ENCODE results near the gene SPON1.

The SPON1 gene

DNA sequence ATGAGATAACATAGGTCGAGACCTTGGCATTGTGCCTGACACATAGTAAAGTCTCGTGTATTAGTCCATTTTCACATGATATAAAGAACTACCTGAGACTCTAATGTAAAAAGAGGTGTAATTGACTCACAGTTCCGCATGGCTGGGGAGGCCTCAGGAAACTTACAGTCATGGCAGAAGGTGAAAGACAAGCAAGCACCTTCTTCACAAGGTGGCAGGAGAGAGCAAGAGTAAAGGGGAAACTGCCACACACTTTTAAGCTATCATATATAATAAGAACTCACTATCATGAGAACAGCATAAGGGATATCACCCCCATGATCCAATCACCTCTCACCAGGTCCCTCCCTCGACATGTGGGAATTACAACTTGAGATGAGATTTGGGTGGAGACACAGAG, 165.2 kb downstream of the SPON1 start:
- H3K4me3 ChIP-seq (ENCODE audit: low read depth, low read length) = no peak overlapping the region
- H3K9ac ChIP-seq (ENCODE audit: low read depth, low read length) = no peak overlapping the region
- H3K36me3 ChIP-seq (ENCODE audit: control insufficient read depth, insufficient read depth, low read length) = no peaks in the 10 kb centered on the region
- H3K27me3 ChIP-seq (ENCODE audit: control insufficient read depth, insufficient read depth, low read length) = no peaks in the 10 kb centered on the region
- peaks cover 4% of the 10 kb centered on the region; the same call in 1 of the 2 replicates for H3K9me3 ChIP-seq (ENCODE audit: control insufficient read depth, insufficient read depth, low read length)
- H3K27ac ChIP-seq (ENCODE audit: low read depth, low read length) = no peak overlapping the region
- no peaks in the 10 kb centered on the region for H3K4me1 ChIP-seq (ENCODE audit: control insufficient read depth, insufficient read depth, low read length)

DNA sequence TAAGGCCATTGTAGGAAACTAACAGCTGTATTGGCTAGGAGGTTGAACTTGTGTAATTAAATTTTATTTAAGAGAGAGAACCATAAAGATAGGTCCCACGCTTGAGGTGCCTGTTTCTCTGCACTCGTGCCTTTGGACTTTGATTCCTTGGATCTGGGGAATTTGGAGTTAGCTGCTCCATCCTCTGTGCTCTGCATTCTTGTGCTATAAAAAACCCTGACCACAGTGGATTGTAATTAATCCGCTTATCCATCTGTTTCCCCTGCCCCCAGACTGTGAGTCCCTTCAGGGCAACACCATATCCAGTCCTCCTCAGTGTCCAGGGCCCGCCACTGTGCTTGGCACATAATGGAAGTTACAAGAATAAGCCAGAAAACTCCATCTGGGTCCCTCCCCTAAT, 169.8 kb downstream of the SPON1 start:
- Histone ChIP-seq H3K9ac (ENCODE audit: low read depth, low read length) (no peak overlapping the region), H3K27ac (ENCODE audit: low read depth, low read length) (no peak overlapping the region), H3K27me3 (ENCODE audit: control insufficient read depth, insufficient read depth, low read length) (no peaks in the 10 kb centered on the region), H3K9me3 (ENCODE audit: control insufficient read depth, insufficient read depth, low read length) (peaks cover 4% of the 10 kb centered on the region; the same call in 1 of the 2 replicates), H3K4me3 (ENCODE audit: low read depth, low read length) (no peak overlapping the region), H3K36me3 (ENCODE audit: control insufficient read depth, insufficient read depth, low read length) (no peaks in the 10 kb centered on the region), H3K4me1 (ENCODE audit: control insufficient read depth, insufficient read depth, low read length) (no peaks in the 10 kb centered on the region)

- H3K27me3 ChIP-seq (ENCODE audit: control insufficient read depth, insufficient read depth, low read length) = no peaks in the 10 kb centered on the region
- H3K9me3 ChIP-seq (ENCODE audit: control insufficient read depth, insufficient read depth, low read length) = peaks cover 2% of the 10 kb centered on the region; the same call in 1 of the 2 replicates
- no peak overlapping the region for H3K9ac ChIP-seq (ENCODE audit: low read depth, low read length)
- no peaks in the 10 kb centered on the region for H3K36me3 ChIP-seq (ENCODE audit: control insufficient read depth, insufficient read depth, low read length)
- H3K27ac ChIP-seq (ENCODE audit: low read depth, low read length) = no peak overlapping the region
- H3K4me1 ChIP-seq (ENCODE audit: control insufficient read depth, insufficient read depth, low read length) = no peaks in the 10 kb centered on the region
- no peak overlapping the region for H3K4me3 ChIP-seq (ENCODE audit: low read depth, low read length)
Measured at GRCh38 chr11:14133381-14133780, 170.9 kb downstream of the SPON1 start.

GRCh38 chr11:14136561-14136960, 174.0 kb downstream of the SPON1 start:
- Histone ChIP-seq H3K4me3 (ENCODE audit: low read depth, low read length) (no peak overlapping the region), H3K9ac (ENCODE audit: low read depth, low read length) (no peak overlapping the region), H3K27me3 (ENCODE audit: control insufficient read depth, insufficient read depth, low read length) (no peaks in the 10 kb centered on the region), H3K4me1 (ENCODE audit: control insufficient read depth, insufficient read depth, low read length) (no peaks in the 10 kb centered on the region), H3K27ac (ENCODE audit: low read depth, low read length) (no peak overlapping the region), H3K9me3 (ENCODE audit: control insufficient read depth, insufficient read depth, low read length) (no peaks in the 10 kb centered on the region), H3K36me3 (ENCODE audit: control insufficient read depth, insufficient read depth, low read length) (no peaks in the 10 kb centered on the region)

DNA sequence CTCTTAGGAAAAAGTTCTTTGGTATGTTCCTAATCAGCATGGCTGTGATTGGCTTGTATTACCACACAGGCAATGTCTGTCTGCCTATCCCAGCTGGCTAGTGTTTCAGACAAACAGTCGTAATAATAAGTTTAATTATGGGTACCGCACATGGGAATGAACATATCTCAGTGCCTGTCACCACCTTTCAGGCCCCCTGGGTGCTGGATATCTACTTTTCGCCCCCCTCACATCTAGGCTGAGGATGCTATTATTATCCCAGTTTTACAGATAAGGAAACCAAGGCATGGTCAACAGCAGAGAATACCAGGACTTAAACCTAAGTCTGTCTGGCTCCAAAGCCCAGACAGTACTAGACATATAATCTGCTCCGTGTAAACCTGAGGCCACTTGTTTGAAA, 174.8 kb downstream of the SPON1 start:
- H3K4me3 ChIP-seq (ENCODE audit: low read depth, low read length) = no peak overlapping the region
- H3K27me3 ChIP-seq (ENCODE audit: control insufficient read depth, insufficient read depth, low read length) = no peaks in the 10 kb centered on the region
- H3K9me3 ChIP-seq (ENCODE audit: control insufficient read depth, insufficient read depth, low read length) = no peaks in the 10 kb centered on the region
- no peak overlapping the region for H3K27ac ChIP-seq (ENCODE audit: low read depth, low read length)
- no peaks in the 10 kb centered on the region for H3K36me3 ChIP-seq (ENCODE audit: control insufficient read depth, insufficient read depth, low read length)
- H3K4me1 ChIP-seq (ENCODE audit: control insufficient read depth, insufficient read depth, low read length) = no peaks in the 10 kb centered on the region
- H3K9ac ChIP-seq (ENCODE audit: low read depth, low read length) = no peak overlapping the region

GRCh38 chr11:14140991-14141390, 178.5 kb downstream of the SPON1 start:
- no peak overlapping the region for H3K4me3 ChIP-seq (ENCODE audit: low read depth, low read length)
- H3K4me1 ChIP-seq (ENCODE audit: control insufficient read depth, insufficient read depth, low read length) = no peaks in the 10 kb centered on the region
- no peak overlapping the region for H3K9ac ChIP-seq (ENCODE audit: low read depth, low read length)
- H3K27me3 ChIP-seq (ENCODE audit: control insufficient read depth, insufficient read depth, low read length) = no peaks in the 10 kb centered on the region
- no peak overlapping the region for H3K27ac ChIP-seq (ENCODE audit: low read depth, low read length)
- H3K36me3 ChIP-seq (ENCODE audit: control insufficient read depth, insufficient read depth, low read length) = no peaks in the 10 kb centered on the region
- H3K9me3 ChIP-seq (ENCODE audit: control insufficient read depth, insufficient read depth, low read length) = no peaks in the 10 kb centered on the region

DNA sequence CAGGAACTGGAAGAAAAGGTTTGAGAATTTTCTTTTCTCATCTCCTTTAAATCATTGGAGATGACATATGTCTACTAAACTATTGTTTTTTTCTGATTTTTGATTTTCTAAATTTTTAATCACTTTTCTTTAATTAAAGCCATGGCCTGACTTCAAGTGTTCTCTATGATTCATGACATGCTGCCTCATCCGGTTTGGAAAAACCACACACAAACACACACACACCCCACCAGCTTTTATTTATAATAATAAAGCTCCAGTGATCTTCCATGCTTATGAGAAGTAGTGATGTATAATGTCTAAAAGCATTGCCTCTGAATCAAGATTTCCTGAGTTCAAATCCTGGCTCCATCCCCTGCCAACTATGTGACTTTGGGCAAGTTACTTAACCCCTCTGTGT, 179.2 kb downstream of the SPON1 start:
- Histone ChIP-seq H3K9ac (ENCODE audit: low read depth, low read length) (no peak overlapping the region), H3K27ac (ENCODE audit: low read depth, low read length) (no peak overlapping the region), H3K4me3 (ENCODE audit: low read depth, low read length) (no peak overlapping the region), H3K36me3 (ENCODE audit: control insufficient read depth, insufficient read depth, low read length) (no peaks in the 10 kb centered on the region), H3K27me3 (ENCODE audit: control insufficient read depth, insufficient read depth, low read length) (no peaks in the 10 kb centered on the region), H3K4me1 (ENCODE audit: control insufficient read depth, insufficient read depth, low read length) (no peaks in the 10 kb centered on the region), H3K9me3 (ENCODE audit: control insufficient read depth, insufficient read depth, low read length) (no peaks in the 10 kb centered on the region)

GRCh38 chr11:14144934-14145333, 182.4 kb downstream of the SPON1 start:
- Histone ChIP-seq H3K4me3 (ENCODE audit: low read depth, low read length) (no peak overlapping the region), H3K4me1 (ENCODE audit: control insufficient read depth, insufficient read depth, low read length) (no peaks in the 10 kb centered on the region), H3K27ac (ENCODE audit: low read depth, low read length) (no peak overlapping the region), H3K9me3 (ENCODE audit: control insufficient read depth, insufficient read depth, low read length) (no peaks in the 10 kb centered on the region), H3K9ac (ENCODE audit: low read depth, low read length) (no peak overlapping the region), H3K27me3 (ENCODE audit: control insufficient read depth, insufficient read depth, low read length) (no peaks in the 10 kb centered on the region), H3K36me3 (ENCODE audit: control insufficient read depth, insufficient read depth, low read length) (no peaks in the 10 kb centered on the region)

GRCh38 chr11:14148653-14149273, 186.2 kb downstream of the SPON1 start:
- H3K36me3 ChIP-seq (ENCODE audit: control insufficient read depth, insufficient read depth, low read length) = no peaks in the 10 kb centered on the region
- H3K9me3 ChIP-seq (ENCODE audit: control insufficient read depth, insufficient read depth, low read length) = 0 out of 2 replicates have a peak, but pooled peaks cover 7% of the 10 kb centered on the region
- no peak overlapping the region for H3K27ac ChIP-seq (ENCODE audit: low read depth, low read length)
- no peak overlapping the region for H3K4me3 ChIP-seq (ENCODE audit: low read depth, low read length)
- H3K9ac ChIP-seq (ENCODE audit: low read depth, low read length) = no peak overlapping the region
- H3K27me3 ChIP-seq (ENCODE audit: control insufficient read depth, insufficient read depth, low read length) = no peaks in the 10 kb centered on the region
- H3K4me1 ChIP-seq (ENCODE audit: control insufficient read depth, insufficient read depth, low read length) = no peaks in the 10 kb centered on the region

- Histone ChIP-seq H3K9me3 (ENCODE audit: control insufficient read depth, insufficient read depth, low read length) (peaks cover 15% of the 10 kb centered on the region; the same call in 1 of the 2 replicates), H3K4me1 (ENCODE audit: control insufficient read depth, insufficient read depth, low read length) (no peaks in the 10 kb centered on the region), H3K9ac (ENCODE audit: low read depth, low read length) (no peak overlapping the region), H3K27ac (ENCODE audit: low read depth, low read length) (no peak overlapping the region), H3K27me3 (ENCODE audit: control insufficient read depth, insufficient read depth, low read length) (no peaks in the 10 kb centered on the region), H3K4me3 (ENCODE audit: low read depth, low read length) (no peak overlapping the region), H3K36me3 (ENCODE audit: control insufficient read depth, insufficient read depth, low read length) (no peaks in the 10 kb centered on the region)
Measured at GRCh38 chr11:14149683-14150082, 187.2 kb downstream of the SPON1 start.

GRCh38 chr11:14150878-14151277, 188.4 kb downstream of the SPON1 start:
- Histone ChIP-seq H3K4me3 (ENCODE audit: low read depth, low read length) (no peak overlapping the region), H3K27ac (ENCODE audit: low read depth, low read length) (no peak overlapping the region), H3K4me1 (ENCODE audit: control insufficient read depth, insufficient read depth, low read length) (no peaks in the 10 kb centered on the region), H3K9ac (ENCODE audit: low read depth, low read length) (no peak overlapping the region), H3K36me3 (ENCODE audit: control insufficient read depth, insufficient read depth, low read length) (no peaks in the 10 kb centered on the region), H3K9me3 (ENCODE audit: control insufficient read depth, insufficient read depth, low read length) (peaks cover 16% of the 10 kb centered on the region; the same call in 1 of the 2 replicates), H3K27me3 (ENCODE audit: control insufficient read depth, insufficient read depth, low read length) (no peaks in the 10 kb centered on the region)

Data from HUES48 (cell line).